ENCODE data around the gene MAT2A. TPM values are rescaled to one million over a fixed set of nuclear protein-coding genes. Genes with fewer than 3 reads are reported as not detected.

Gene MAT2A
- total and polyA plus RNA-seq, 9 of the 15 experiments (the other 6 are each of a cell fraction or from before 2014, with no cell fraction given), result 130 to 1,027 (median 240) TPM

GRCh38 chr2:85497944-85498630 is 40.9 kb upstream of the MAT2A start (continued):
- TF ChIP-seq POLR2B (IDR thresholded peaks at IDR 0.05; ENCODE audit: low read depth, partially characterized antibody), result no peak
- no peak for TF ChIP-seq SPI1 (IDR thresholded peaks at IDR 0.05; ENCODE audit: borderline replicate concordance, low read depth, low read length)
- no peak for TF ChIP-seq ZNF280B (CRISPR knock-in tag; IDR thresholded peaks at IDR 0.05)
- peak; percentile 95 for TF ChIP-seq PYGO2 (tag; IDR thresholded peaks at IDR 0.05)
- TF ChIP-seq KAT7 (CRISPR knock-in tag; IDR thresholded peaks at IDR 0.05; ENCODE audit: borderline replicate concordance), result no peak
- TF ChIP-seq ADNP (tag; IDR thresholded peaks at IDR 0.05), result no peak
- no peak for TF ChIP-seq ZBED1 (IDR thresholded peaks at IDR 0.05)
- peak; percentile 64 for TF ChIP-seq NUFIP1 (IDR thresholded peaks at IDR 0.05; ENCODE audit: partially characterized antibody)
- no peak for TF ChIP-seq ZNF282 (CRISPR knock-in tag; IDR thresholded peaks at IDR 0.05)
- TF ChIP-seq CCAR2 (IDR thresholded peaks at IDR 0.05; ENCODE audit: low read depth, low read length), result no peak
- peak; percentile 76 for TF ChIP-seq IRF9 (tag; IDR thresholded peaks at IDR 0.05)
- TF ChIP-seq SNIP1 (IDR thresholded peaks at IDR 0.05; ENCODE audit: low read depth), result no peak
- peak; percentile 59; the same call in 1 of the 2 replicates for TF ChIP-seq NFE2L1 (tag; IDR thresholded peaks at IDR 0.05; ENCODE audit: borderline replicate concordance, low read depth)
- peak; percentile 79 for TF ChIP-seq RREB1 (CRISPR knock-in tag; IDR thresholded peaks at IDR 0.05)
- TF ChIP-seq TEAD4 (IDR thresholded peaks at IDR 0.05; ENCODE audit: low read length), result no peak
- no peak for TF ChIP-seq TEAD4 (CRISPR knock-in tag; IDR thresholded peaks at IDR 0.05; ENCODE audit: borderline replicate concordance)
- TF ChIP-seq HOMEZ (CRISPR knock-in tag; IDR thresholded peaks at IDR 0.05), result 0 out of 2 replicates have a peak, but pooled peaks have one; percentile 35

Measured in K562 (cell line).